ENCODE data around the gene MRPL30. TPM values are rescaled to one million over a fixed set of nuclear protein-coding genes. Genes with fewer than 3 reads are reported as not detected.

Gene MRPL30
- total RNA-seq, 1 experiment from 2014 or later: 38.8 TPM

GRCh38 chr2:99140860-99141109, 40.2 kb upstream of the MRPL30 start:
- no peak for TF ChIP-seq CTCF (IDR thresholded peaks at IDR 0.05; ENCODE audit: unreplicated experiment)
- intact Hi-C loops (cut with micrococcal nuclease; ENCODE audit: unreplicated experiment): no loop called here
- no peaks in the 10 kb centered on the region for H3K27me3 Mint-ChIP-seq (ENCODE audit: unreplicated experiment)
- no peak for DNase-seq
- H3K27ac Mint-ChIP-seq (ENCODE audit: unreplicated experiment): peak overlapping the region; percentile 97
- CTCF ChIA-PET: interaction anchor here (0.7 to 1.7 kb wide), 6 partner anchors 11 to 780 kb away, joined by 3 to 6 read pairs (median 4); partner anchors contain the start of genes EIF5B, LIPT1 and TSGA10
- peaks cover 29% of the 10 kb centered on the region for H3K36me3 Mint-ChIP-seq (ENCODE audit: insufficient read depth, unreplicated experiment)
- no TSS peak for BruUV-seq (replicated peaks)
- H3K9me3 Mint-ChIP-seq (ENCODE audit: low read depth, unreplicated experiment): peaks cover 16% of the 10 kb centered on the region
- H3K4me3 Mint-ChIP-seq (ENCODE audit: low read depth, unreplicated experiment): peak overlapping the region; percentile 95
- H3K4me1 Mint-ChIP-seq (ENCODE audit: low read depth, unreplicated experiment): no peaks in the 10 kb centered on the region

- intact Hi-C loops (cut with micrococcal nuclease; ENCODE audit: unreplicated experiment): no loop called here
- BruUV-seq (replicated peaks): no TSS peak
- peak within 1 kb of the TSS; percentile 97 for H3K27ac Mint-ChIP-seq (ENCODE audit: unreplicated experiment)
- CTCF ChIA-PET: interaction anchor here (0.8 to 1.7 kb wide), 6 partner anchors 11 to 196 kb away, joined by 3 to 6 read pairs (median 4); partner anchors contain the start of genes EIF5B, LIPT1 and TSGA10
- H3K4me1 Mint-ChIP-seq (ENCODE audit: low read depth, unreplicated experiment): no peaks in the 10 kb centered on the region
- H3K36me3 Mint-ChIP-seq (ENCODE audit: insufficient read depth, unreplicated experiment): peaks cover 29% of the 10 kb centered on the region
- peak; percentile 98 for DNase-seq
- TF ChIP-seq CTCF (IDR thresholded peaks at IDR 0.05; ENCODE audit: unreplicated experiment): no peak
- H3K9me3 Mint-ChIP-seq (ENCODE audit: low read depth, unreplicated experiment): peaks cover 14% of the 10 kb centered on the region
- no peaks in the 10 kb centered on the region for H3K27me3 Mint-ChIP-seq (ENCODE audit: unreplicated experiment)
- H3K4me3 Mint-ChIP-seq (ENCODE audit: low read depth, unreplicated experiment): peak within 1 kb of the TSS; percentile 95
Measured at GRCh38 chr2:99141110-99142108, 39.6 kb upstream of the MRPL30 start, which contains the start of gene C2orf15. Gene C2orf15, plus strand, starts transcription at chr2:99141707. Its CDS starts 8,852 bp downstream, at chr2:99150559.

- intact Hi-C loops (cut with micrococcal nuclease; ENCODE audit: unreplicated experiment): no loop called here
- Mint-ChIP-seq H3K27me3 (ENCODE audit: unreplicated experiment) (no peaks in the 10 kb centered on the region), H3K36me3 (ENCODE audit: insufficient read depth, unreplicated experiment) (peaks cover 15% of the 10 kb centered on the region), H3K4me1 (ENCODE audit: low read depth, unreplicated experiment) (no peaks in the 10 kb centered on the region), H3K4me3 (ENCODE audit: low read depth, unreplicated experiment) (no peak overlapping the region), H3K27ac (ENCODE audit: unreplicated experiment) (no peak overlapping the region), H3K9me3 (ENCODE audit: low read depth, unreplicated experiment) (no peaks in the 10 kb centered on the region)
- no peak for TF ChIP-seq CTCF (IDR thresholded peaks at IDR 0.05; ENCODE audit: unreplicated experiment)
- CTCF ChIA-PET: no interaction called here
- DNase-seq: no peak
- BruUV-seq (replicated peaks): no TSS peak
Measured at GRCh38 chr2:99150706-99151105, 30.3 kb upstream of the MRPL30 start.

- H3K27me3 Mint-ChIP-seq (ENCODE audit: unreplicated experiment): no peaks in the 10 kb centered on the region
- CTCF ChIA-PET: interaction anchor here (0.7 kb wide), 1 partner anchor 11 kb away, joined by 3 read pairs; the partner anchor contains the start of gene C2orf15
Measured at GRCh38 chr2:99152199-99152895, 28.6 kb upstream of the MRPL30 start.

More at GRCh38 chr2:99152199-99152895, 28.6 kb upstream of the MRPL30 start:
- Mint-ChIP-seq H3K4me1 (ENCODE audit: low read depth, unreplicated experiment) (no peaks in the 10 kb centered on the region), H3K27ac (ENCODE audit: unreplicated experiment) (no peak overlapping the region), H3K9me3 (ENCODE audit: low read depth, unreplicated experiment) (no peaks in the 10 kb centered on the region), H3K36me3 (ENCODE audit: insufficient read depth, unreplicated experiment) (peaks cover 22% of the 10 kb centered on the region), H3K4me3 (ENCODE audit: low read depth, unreplicated experiment) (no peak overlapping the region)
- no TSS peak for BruUV-seq (replicated peaks)
- DNase-seq: no peak
- no peak for TF ChIP-seq CTCF (IDR thresholded peaks at IDR 0.05; ENCODE audit: unreplicated experiment)
- intact Hi-C loops (cut with micrococcal nuclease; ENCODE audit: unreplicated experiment): no loop called here

Data from Calu3 (cell line).